Measurements from ENCODE around the gene DST. TPM values are rescaled to one million over a fixed set of nuclear protein-coding genes. Genes with fewer than 3 reads are reported as not detected.
A peak's percentile ranks its signal among the peaks of the same experiment; 100 is the strongest.

DST gene
- total RNA-seq, 1 experiment from 2014 or later = 91.9 TPM

GRCh38 chr6:56671160-56671559 is 28.5 kb upstream of the DST start:
- WGBS (ENCODE audit: extremely low coverage, insufficient read length, low lambda C conversion rate) = 100% methylated on average over 1 of the region's 1 CpG
- DNase-seq = no peak
- no peaks in the 10 kb centered on the region for H3K79me2 ChIP-seq (ENCODE audit: insufficient read depth, low read length)
- H3K9me3 ChIP-seq (ENCODE audit: control insufficient read depth, low read depth, low read length) = no peaks in the 10 kb centered on the region
- no peak overlapping the region for H2BK12ac ChIP-seq (ENCODE audit: insufficient read length, low read depth, low read length)
- no peaks in the 10 kb centered on the region for H4K20me1 ChIP-seq (ENCODE audit: control insufficient read depth, insufficient read depth, insufficient read length)
- H2BK120ac ChIP-seq (ENCODE audit: low read depth, low read length, poor library complexity, severe bottlenecking) = no peak overlapping the region
- H3T11ph ChIP-seq (ENCODE audit: low read length) = no peak overlapping the region
- Mint-ChIP-seq H3K27me3 (ENCODE audit: low read depth) (no peaks in the 10 kb centered on the region), H3K27ac (0 out of 7 replicates have a peak overlapping the region, but pooled peaks of 1 of the 3 experiments have one; percentile 33), H3K4me3 (no peak overlapping the region), H3K4me1 (no peaks in the 10 kb centered on the region), H3K9me3 (no peaks in the 10 kb centered on the region), H3K36me3 (ENCODE audit: insufficient read depth in 1 of 3, low read depth in 3 of 3) (peaks cover 0 to 6% (median 5%) of the 10 kb centered on the region in 3 experiments; a peak in 3 of 7 replicates)
- H2BK15ac ChIP-seq (ENCODE audit: low read depth, low read length) = no peak overlapping the region
- no peaks in the 10 kb centered on the region for H3K27me3 ChIP-seq (ENCODE audit: insufficient read depth, low read length)
- H3K18ac ChIP-seq (ENCODE audit: insufficient read length, low read depth, low read length) = no peak overlapping the region
- no peaks in the 10 kb centered on the region for H3K4me1 ChIP-seq (ENCODE audit: insufficient read depth, low read length)
- H3K9ac ChIP-seq (ENCODE audit: extremely low read depth, insufficient read length, low read length) = no peak overlapping the region
- H3K27ac ChIP-seq (ENCODE audit: insufficient read length, low read depth, low read length) = no peak overlapping the region
- TF ChIP-seq CTCF (conservative IDR thresholded peaks at IDR 0.05) = no peak; the same call in 2 of the 3 replicates
- no peak overlapping the region for H4K8ac ChIP-seq (replicated peaks; ENCODE audit: insufficient read length, low read depth, low read length)
- H3K23me2 ChIP-seq (ENCODE audit: insufficient read length, low read depth, low read length, poor library complexity, severe bottlenecking) = no peaks in the 10 kb centered on the region
- no peak overlapping the region for H4K91ac ChIP-seq (ENCODE audit: insufficient read length, low read depth, low read length)
- no peak overlapping the region for H3K56ac ChIP-seq (ENCODE audit: insufficient read length, low read depth, low read length)
- no peak overlapping the region for H4K5ac ChIP-seq (ENCODE audit: insufficient read length, low read depth, low read length)
- H2AK5ac ChIP-seq (ENCODE audit: insufficient read length, low read length) = no peak overlapping the region
- no peak overlapping the region for H2BK5ac ChIP-seq (ENCODE audit: insufficient read length, low read length)
- H2AFZ ChIP-seq (ENCODE audit: low read length) = no peak overlapping the region
- no peak overlapping the region for H3K4me2 ChIP-seq (ENCODE audit: insufficient read depth, insufficient read length, low read length)
- H2BK20ac ChIP-seq (ENCODE audit: low read depth, low read length, poor library complexity, severe bottlenecking) = no peak overlapping the region
- no peaks in the 10 kb centered on the region for H3K79me1 ChIP-seq (ENCODE audit: insufficient read depth, low read depth, low read length, poor library complexity, severe bottlenecking)
- no peak overlapping the region for H3K14ac ChIP-seq (ENCODE audit: insufficient read depth, low read length)
- H3K23ac ChIP-seq (ENCODE audit: insufficient read length, low read depth, low read length) = no peak overlapping the region
- H3K4ac ChIP-seq (ENCODE audit: low read depth, low read length) = no peak overlapping the region
